ENCODE measurements around the gene NAALADL2. TPM values are rescaled to one million over a fixed set of nuclear protein-coding genes. Genes with fewer than 3 reads are reported as not detected.

The NAALADL2 gene
- total and polyA plus RNA-seq, 2 donors (not counting 1 experiment from before 2014, with no cell fraction given) = 8.8 to 11.6 TPM

DNA sequence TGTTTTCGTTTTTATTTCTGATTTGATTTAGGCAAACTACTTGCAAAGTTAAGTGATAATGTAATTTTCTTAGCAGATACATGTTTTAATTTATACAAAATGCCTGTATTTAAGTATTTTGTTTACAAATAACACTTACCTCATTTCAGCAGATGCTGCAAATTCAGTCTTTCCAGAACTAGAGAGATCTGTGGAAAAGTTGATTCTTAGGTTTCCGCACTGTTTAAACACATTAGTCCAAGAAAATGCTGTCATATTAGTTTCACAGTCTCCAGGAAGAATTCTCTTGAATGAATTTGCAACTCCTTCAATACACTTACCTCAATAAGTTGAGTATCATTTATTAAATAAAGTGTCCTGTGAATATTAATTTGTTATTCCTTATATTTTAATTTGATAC is 383.1 kb downstream of the NAALADL2 start:
- no peaks in the 10 kb centered on the region for H4K20me1 ChIP-seq (ENCODE audit: control insufficient read depth, extremely low read depth, insufficient read depth, low read length)
- no peak for DNase-seq (ENCODE audit: low read depth in 2 of 2)
- H2AFZ ChIP-seq (ENCODE audit: low read length) = no peak overlapping the region
- no peak overlapping the region for H3K4me2 ChIP-seq (ENCODE audit: extremely low read depth, insufficient read depth, low read length)
- H3K9me3 ChIP-seq (ENCODE audit: control insufficient read depth, insufficient read depth, low read depth, low read length) = no peaks in the 10 kb centered on the region
- no peaks in the 10 kb centered on the region for H3K4me1 ChIP-seq (ENCODE audit: control insufficient read depth, extremely low read depth, insufficient read depth, low read length)
- H3K27ac ChIP-seq (ENCODE audit: insufficient read depth, low read length) = no peak overlapping the region
- no peak for TF ChIP-seq EZH2 (IDR thresholded peaks at IDR 0.05; ENCODE audit: low read length, missing control alignments)
- no peak for TF ChIP-seq CTCF (conservative IDR thresholded peaks at IDR 0.05 in 1 of 2, IDR thresholded peaks at IDR 0.05 in 1 of 2; ENCODE audit: low read depth in 1 of 2, low read length in 2 of 2)
- no peaks in the 10 kb centered on the region for H3K36me3 ChIP-seq (ENCODE audit: control insufficient read depth, insufficient read depth, low read length)
- no peak overlapping the region for H3K9ac ChIP-seq (ENCODE audit: insufficient read depth, low read length)
- H3K4me3 ChIP-seq (replicated peaks in 1 of 4; ENCODE audit: control extremely low read depth in 1 of 4, insufficient read depth in 1 of 4, low read depth in 3 of 4, low read length in 4 of 4) = no peak overlapping the region
- no peaks in the 10 kb centered on the region for H3K79me2 ChIP-seq (ENCODE audit: control insufficient read depth, insufficient read depth, low read length)
- H3K27me3 ChIP-seq (ENCODE audit: control insufficient read depth, insufficient read depth, low read length) = no peaks in the 10 kb centered on the region

- Histone ChIP-seq H4K20me1 (ENCODE audit: control insufficient read depth, extremely low read depth, insufficient read depth, low read length) (no peaks in the 10 kb centered on the region), H2AFZ (ENCODE audit: low read length) (no peak overlapping the region), H3K9me3 (ENCODE audit: control insufficient read depth, insufficient read depth, low read depth, low read length) (no peaks in the 10 kb centered on the region), H3K36me3 (ENCODE audit: control insufficient read depth, insufficient read depth, low read length) (no peaks in the 10 kb centered on the region), H3K27me3 (ENCODE audit: control insufficient read depth, insufficient read depth, low read length) (no peaks in the 10 kb centered on the region), H3K27ac (ENCODE audit: insufficient read depth, low read length) (no peak overlapping the region), H3K4me2 (ENCODE audit: extremely low read depth, insufficient read depth, low read length) (no peak overlapping the region), H3K4me1 (ENCODE audit: control insufficient read depth, extremely low read depth, insufficient read depth, low read length) (no peaks in the 10 kb centered on the region), H3K79me2 (ENCODE audit: control insufficient read depth, insufficient read depth, low read length) (no peaks in the 10 kb centered on the region), H3K9ac (ENCODE audit: insufficient read depth, low read length) (no peak overlapping the region), H3K4me3 (replicated peaks in 1 of 4; ENCODE audit: control extremely low read depth in 1 of 4, insufficient read depth in 1 of 4, low read depth in 3 of 4, low read length in 4 of 4) (no peak overlapping the region)
- no peak for TF ChIP-seq CTCF (conservative IDR thresholded peaks at IDR 0.05 in 1 of 2, IDR thresholded peaks at IDR 0.05 in 1 of 2; ENCODE audit: low read depth in 1 of 2, low read length in 2 of 2)
- TF ChIP-seq EZH2 (IDR thresholded peaks at IDR 0.05; ENCODE audit: low read length, missing control alignments) = no peak
- no peak for DNase-seq (ENCODE audit: low read depth in 2 of 2)
These were observed 387.1 kb downstream of the NAALADL2 start for GRCh38 chr3:175246234-175246633.

- no peaks in the 10 kb centered on the region for H3K9me3 ChIP-seq (ENCODE audit: control insufficient read depth, insufficient read depth, low read depth, low read length)
- H3K9ac ChIP-seq (ENCODE audit: insufficient read depth, low read length) = no peak overlapping the region
- no peak overlapping the region for H3K27ac ChIP-seq (ENCODE audit: insufficient read depth, low read length)
- H3K4me2 ChIP-seq (ENCODE audit: extremely low read depth, insufficient read depth, low read length) = no peak overlapping the region
- H3K4me3 ChIP-seq (replicated peaks in 1 of 4; ENCODE audit: control extremely low read depth in 1 of 4, insufficient read depth in 1 of 4, low read depth in 3 of 4, low read length in 4 of 4) = no peak overlapping the region
- H4K20me1 ChIP-seq (ENCODE audit: control insufficient read depth, extremely low read depth, insufficient read depth, low read length) = no peaks in the 10 kb centered on the region
- H3K79me2 ChIP-seq (ENCODE audit: control insufficient read depth, insufficient read depth, low read length) = no peaks in the 10 kb centered on the region
- no peak for TF ChIP-seq CTCF (conservative IDR thresholded peaks at IDR 0.05 in 1 of 2, IDR thresholded peaks at IDR 0.05 in 1 of 2; ENCODE audit: low read depth in 1 of 2, low read length in 2 of 2)
- no peak for TF ChIP-seq EZH2 (IDR thresholded peaks at IDR 0.05; ENCODE audit: low read length, missing control alignments)
- H3K27me3 ChIP-seq (ENCODE audit: control insufficient read depth, insufficient read depth, low read length) = no peaks in the 10 kb centered on the region
- H3K36me3 ChIP-seq (ENCODE audit: control insufficient read depth, insufficient read depth, low read length) = no peaks in the 10 kb centered on the region
- H2AFZ ChIP-seq (ENCODE audit: low read length) = no peak overlapping the region
- no peaks in the 10 kb centered on the region for H3K4me1 ChIP-seq (ENCODE audit: control insufficient read depth, extremely low read depth, insufficient read depth, low read length)
- DNase-seq (ENCODE audit: low read depth in 2 of 2) = peak in 1 of 2 donors; percentile 62
These were observed 387.6 kb downstream of the NAALADL2 start for GRCh38 chr3:175246766-175247165.
